22Rv1 (cell line): ENCODE data around the gene DDX41.

Experiments
- CTCF ChIP-seq: fragments of 450-650 bp; IDR thresholded peaks from 2 replicates; pipeline ENCODE4 v1.5.1; 2017; ENCODE audit warnings: mild to moderate bottlenecking
- ZFX ChIP-seq: fragments of 450-650 bp; IDR thresholded peaks from 2 replicates; pipeline ENCODE4 v1.6.1; 2017; ENCODE audit warnings: antibody characterized with exemption, borderline replicate concordance

DNA sequence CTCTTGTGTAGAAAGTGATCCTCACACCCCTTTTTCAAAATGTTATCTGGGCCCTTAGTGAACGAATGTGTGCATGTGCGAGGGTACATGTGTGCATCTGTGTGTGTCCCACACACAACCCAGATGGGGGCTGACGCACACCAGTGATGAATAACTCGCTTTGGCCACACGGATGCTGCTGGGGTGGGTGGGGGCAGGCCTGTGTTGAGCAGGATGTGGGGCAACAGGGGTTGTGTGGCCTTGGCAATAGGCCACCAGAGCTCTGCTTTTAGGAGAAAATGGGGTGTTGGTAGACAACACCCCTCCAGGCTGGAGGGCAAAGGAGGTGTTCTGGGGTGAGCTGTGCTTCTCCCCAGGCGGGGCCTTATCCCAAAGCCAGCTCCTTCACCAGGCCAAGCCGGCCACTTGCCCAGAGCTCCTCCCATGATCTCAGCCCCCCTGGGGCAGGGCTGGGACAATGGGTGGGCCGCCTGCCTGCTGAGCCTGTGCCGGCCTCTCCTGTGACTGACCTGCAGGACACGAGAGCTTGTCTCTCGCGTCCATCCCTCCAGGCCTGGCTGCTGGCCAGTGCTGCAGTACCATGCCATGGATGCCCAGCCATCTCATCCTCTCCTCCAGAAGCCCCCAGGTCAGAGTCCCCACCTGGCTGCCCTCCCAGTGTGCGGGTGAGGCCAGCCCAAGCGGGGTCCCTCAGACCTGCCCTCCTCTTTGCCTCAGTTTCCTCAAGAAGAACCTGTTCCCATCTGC lies 45.0 kb downstream of the DDX41 start:
- no peak for TF ChIP-seq CTCF
- TF ChIP-seq ZFX = no peak
